Raji (cell line): Measurements from ENCODE around the gene RFX4.

Source experiments
- POLR2A ChIP-seq: IDR thresholded peaks from 2 replicates; pipeline ENCODE4 v1.6.1; 2011; ENCODE audit warnings: low read depth, low read length, control low read depth; ENCODE audit not compliant: insufficient read depth

The RFX4 gene

GRCh38 chr12:106585105-106585520, 2.3 kb downstream of the RFX4 start:
- TF ChIP-seq POLR2A: no peak

- no peak for TF ChIP-seq POLR2A
Observed at GRCh38 chr12:106585521-106586277, 2.9 kb downstream of the RFX4 start.

GRCh38 chr12:106586278-106586802, 3.5 kb downstream of the RFX4 start:
- no peak for TF ChIP-seq POLR2A

GRCh38 chr12:106586803-106587684, 4.2 kb downstream of the RFX4 start:
- no peak for TF ChIP-seq POLR2A

- no peak for TF ChIP-seq POLR2A
Observed at GRCh38 chr12:106588771-106589170, 6.0 kb downstream of the RFX4 start.

- TF ChIP-seq POLR2A: no peak
Observed at GRCh38 chr12:106590601-106591000, 7.8 kb downstream of the RFX4 start.

GRCh38 chr12:106594447-106594846, 11.6 kb downstream of the RFX4 start:
- no peak for TF ChIP-seq POLR2A

- TF ChIP-seq POLR2A: no peak
Observed at GRCh38 chr12:106595268-106595667, 12.5 kb downstream of the RFX4 start.

GRCh38 chr12:106598003-106598402, 15.2 kb downstream of the RFX4 start:
- no peak for TF ChIP-seq POLR2A

GRCh38 chr12:106599302-106599701, 16.5 kb downstream of the RFX4 start:
- TF ChIP-seq POLR2A: no peak

- TF ChIP-seq POLR2A: no peak
Observed at GRCh38 chr12:106600503-106600902, 17.7 kb downstream of the RFX4 start.

- TF ChIP-seq POLR2A: no peak
Observed at GRCh38 chr12:106601031-106601430, 18.2 kb downstream of the RFX4 start.

GRCh38 chr12:106601496-106601895, 18.7 kb downstream of the RFX4 start:
- TF ChIP-seq POLR2A: no peak

GRCh38 chr12:106602076-106602475, 19.3 kb downstream of the RFX4 start:
- no peak for TF ChIP-seq POLR2A

GRCh38 chr12:106605254-106605653, 22.4 kb downstream of the RFX4 start:
- no peak for TF ChIP-seq POLR2A

- no peak for TF ChIP-seq POLR2A
Observed at GRCh38 chr12:106625976-106626375, 43.2 kb downstream of the RFX4 start.

- TF ChIP-seq POLR2A: no peak
Observed at GRCh38 chr12:106629797-106630659, 47.2 kb downstream of the RFX4 start.
